ENCODE measurements around the gene SPON1. TPM values are rescaled to one million over a fixed set of nuclear protein-coding genes. Genes with fewer than 3 reads are reported as not detected.
"Not testable (repeated sequence)": the region's sequence is repeated elsewhere in the genome, so short reads cannot be mapped to it uniquely, and the experiment has no call there.

The SPON1 gene
- total RNA-seq, 1 donor from 2014 or later = 6.2 TPM

- DNase-seq (ENCODE audit: low spot score) = no peak
- intact Hi-C loops (cut with DNase I) = loop anchor here (5.0 kb wide), 1 partner anchor 60 kb away; no protein-coding TSS in a partner anchor
These were observed 9.8 kb downstream of the SPON1 start for GRCh38 chr11:13972043-13972910.

GRCh38 chr11:13972944-13973343 lies 10.4 kb downstream of the SPON1 start:
- DNase-seq (ENCODE audit: low spot score) = no peak
- intact Hi-C loops (cut with DNase I) = loop anchor here (5.0 kb wide), 1 partner anchor 59 kb away; no protein-coding TSS in a partner anchor

GRCh38 chr11:13974631-13975030 lies 12.1 kb downstream of the SPON1 start:
- DNase-seq (ENCODE audit: low spot score) = no peak
- intact Hi-C loops (cut with DNase I) = loop anchor here (5.0 kb wide), 1 partner anchor 58 kb away; no protein-coding TSS in a partner anchor

- no peak for DNase-seq (ENCODE audit: low spot score)
- intact Hi-C loops (cut with DNase I) = no loop called here
These were observed 20.7 kb downstream of the SPON1 start for GRCh38 chr11:13983081-13983751.

- intact Hi-C loops (cut with DNase I) = no loop called here
These were observed 22.3 kb downstream of the SPON1 start for GRCh38 chr11:13984616-13985450.

GRCh38 chr11:13986695-13987094 lies 24.2 kb downstream of the SPON1 start:
- DNase-seq (ENCODE audit: low spot score); intact Hi-C loops (cut with DNase I): not testable (repeated sequence)

More at GRCh38 chr11:13984616-13985450, 22.3 kb downstream of the SPON1 start:
- DNase-seq (ENCODE audit: low spot score) = no peak

- DNase-seq (ENCODE audit: low spot score); intact Hi-C loops (cut with DNase I): not testable (repeated sequence)
These were observed 29.8 kb downstream of the SPON1 start for GRCh38 chr11:13992158-13992856.

GRCh38 chr11:13993096-13993765 lies 30.7 kb downstream of the SPON1 start:
- DNase-seq (ENCODE audit: low spot score) = no peak
- intact Hi-C loops (cut with DNase I) = no loop called here

- DNase-seq (ENCODE audit: low spot score) = no peak
- intact Hi-C loops (cut with DNase I) = no loop called here
These were observed 35.4 kb downstream of the SPON1 start for GRCh38 chr11:13997881-13998280.

GRCh38 chr11:13999704-14000103 lies 37.2 kb downstream of the SPON1 start:
- intact Hi-C loops (cut with DNase I) = no loop called here
- no peak for DNase-seq (ENCODE audit: low spot score)

GRCh38 chr11:14001597-14001996 lies 39.1 kb downstream of the SPON1 start:
- no peak for DNase-seq (ENCODE audit: low spot score)

GRCh38 chr11:14007566-14007965 lies 45.0 kb downstream of the SPON1 start:
- DNase-seq (ENCODE audit: low spot score) = no peak
- intact Hi-C loops (cut with DNase I) = no loop called here

More at GRCh38 chr11:14001597-14001996, 39.1 kb downstream of the SPON1 start:
- intact Hi-C loops (cut with DNase I) = no loop called here

- no peak for DNase-seq (ENCODE audit: low spot score)
- intact Hi-C loops (cut with DNase I) = no loop called here
These were observed 48.1 kb downstream of the SPON1 start for GRCh38 chr11:14010665-14011064.

GRCh38 chr11:14012846-14013245 lies 50.3 kb downstream of the SPON1 start:
- intact Hi-C loops (cut with DNase I) = no loop called here
- DNase-seq (ENCODE audit: low spot score) = no peak

GRCh38 chr11:14015711-14016110 lies 53.2 kb downstream of the SPON1 start:
- intact Hi-C loops (cut with DNase I) = no loop called here
- DNase-seq (ENCODE audit: low spot score) = no peak

GRCh38 chr11:14018441-14018840 lies 55.9 kb downstream of the SPON1 start:
- intact Hi-C loops (cut with DNase I) = no loop called here
- DNase-seq (ENCODE audit: low spot score) = no peak

GRCh38 chr11:14021738-14022137 lies 59.2 kb downstream of the SPON1 start:
- intact Hi-C loops (cut with DNase I) = no loop called here
- no peak for DNase-seq (ENCODE audit: low spot score)

GRCh38 chr11:14022251-14022650 lies 59.7 kb downstream of the SPON1 start:
- no peak for DNase-seq (ENCODE audit: low spot score)
- intact Hi-C loops (cut with DNase I) = no loop called here

GRCh38 chr11:14022821-14023220 lies 60.3 kb downstream of the SPON1 start:
- no peak for DNase-seq (ENCODE audit: low spot score)
- intact Hi-C loops (cut with DNase I) = no loop called here
